GM19463 (cell line): ENCODE data around the gene TRIM34.
"Not testable (repeated sequence)": the region's sequence is repeated elsewhere in the genome, so short reads cannot be mapped to it uniquely, and the experiment has no call there.

Source experiments
- ATAC-seq: cut with Tn5 transposase; IDR thresholded peaks from one replicate; pipeline ENCODE4 v1.9.1; 2021; ENCODE audit warnings: mild to moderate bottlenecking, moderate library complexity; ENCODE audit not compliant: unreplicated experiment

The TRIM34 gene

GRCh38 chr11:5620651-5621521, 3.9 kb upstream of the TRIM34 start:
- ATAC-seq = no peak

GRCh38 chr11:5621580-5621979, 3.2 kb upstream of the TRIM34 start:
- no peak for ATAC-seq

- ATAC-seq = no peak
Measured at GRCh38 chr11:5622802-5623201, 2.0 kb upstream of the TRIM34 start.

- no peak for ATAC-seq
Measured at GRCh38 chr11:5625281-5625680, 480 bp downstream of the TRIM34 start.

GRCh38 chr11:5626196-5626595, 1.4 kb downstream of the TRIM34 start:
- ATAC-seq = no peak

GRCh38 chr11:5631417-5631816, 6.6 kb downstream of the TRIM34 start:
- ATAC-seq = peak; percentile 18

GRCh38 chr11:5631969-5632635, 7.3 kb downstream of the TRIM34 start:
- peak; percentile 94 for ATAC-seq

GRCh38 chr11:5639953-5640352, 15.2 kb downstream of the TRIM34 start:
- ATAC-seq = no peak

GRCh38 chr11:5643585-5643984, 18.8 kb downstream of the TRIM34 start:
- no peak for ATAC-seq

- ATAC-seq = no peak
Measured at GRCh38 chr11:5646139-5646538, 21.3 kb downstream of the TRIM34 start.

GRCh38 chr11:5655474-5655873, 30.7 kb downstream of the TRIM34 start:
- ATAC-seq = no peak

- not testable (repeated sequence) for ATAC-seq
Measured at GRCh38 chr11:5656956-5657355, 32.2 kb downstream of the TRIM34 start.

- no peak for ATAC-seq
Measured at GRCh38 chr11:5658318-5658717, 33.5 kb downstream of the TRIM34 start.

- no peak for ATAC-seq
Measured at GRCh38 chr11:5663511-5663910, 38.7 kb downstream of the TRIM34 start.

- no peak for ATAC-seq
Measured at GRCh38 chr11:5665051-5665570, 40.3 kb downstream of the TRIM34 start.

- no peak for ATAC-seq
Measured at GRCh38 chr11:5665746-5666401, 41.1 kb downstream of the TRIM34 start.

- ATAC-seq = no peak
Measured at GRCh38 chr11:5666402-5666793, 41.6 kb downstream of the TRIM34 start.

GRCh38 chr11:5671831-5672230, 47.0 kb downstream of the TRIM34 start:
- no peak for ATAC-seq

- no peak for ATAC-seq
Measured at GRCh38 chr11:5674391-5674790, 49.6 kb downstream of the TRIM34 start.

- ATAC-seq = no peak
Measured at GRCh38 chr11:5679811-5680210, 55.0 kb downstream of the TRIM34 start.

GRCh38 chr11:5682890-5683441, 58.2 kb downstream of the TRIM34 start:
- not testable (repeated sequence) for ATAC-seq
